ENCODE results near the gene CTRB1. TPM values are rescaled to one million over a fixed set of nuclear protein-coding genes. Genes with fewer than 3 reads are reported as not detected.

CTRB1 gene
- total and polyA plus RNA-seq, 2 experiments from 2014 or later: 0.21 TPM; not detected in 1

DNA sequence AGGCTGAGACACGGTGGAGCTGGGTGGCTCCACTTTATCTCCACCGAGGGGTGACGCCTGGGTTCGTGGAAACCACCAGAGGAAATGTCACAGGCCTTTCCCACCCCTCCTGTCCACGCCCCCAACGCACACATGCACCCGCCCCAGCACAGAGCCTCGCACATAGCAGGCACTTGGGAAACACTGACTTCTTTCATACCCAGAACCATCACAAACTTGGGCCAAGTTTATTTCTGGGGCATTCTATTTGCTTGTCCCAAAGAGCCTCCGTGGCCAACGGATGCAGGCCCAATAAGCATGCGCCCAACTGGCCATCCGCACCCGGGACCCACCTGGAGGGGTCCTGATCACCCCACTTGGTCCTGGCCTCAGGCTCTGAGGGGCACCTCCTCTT lies 29.4 kb downstream of the CTRB1 start:
- Histone ChIP-seq H3K79me2 (peaks cover 82% of the 10 kb centered on the region), H3K9me3 (ENCODE audit: low read depth) (no peaks in the 10 kb centered on the region), H3K4me2 (peak overlapping the region; percentile 99), H3K27me3 (no peaks in the 10 kb centered on the region), H3K27ac (peak overlapping the region; percentile 96), H3K4me1 (ENCODE audit: insufficient read depth) (peaks cover 86% of the 10 kb centered on the region), H3K4me3 (no peak overlapping the region), H3K36me3 (replicated peaks; ENCODE audit: insufficient read depth, low read depth) (no peaks in the 10 kb centered on the region), H4K20me1 (ENCODE audit: insufficient read depth, poor library complexity, severe bottlenecking) (peaks cover 56% of the 10 kb centered on the region), H2AFZ (no peak overlapping the region), H3K9me2 (replicated peaks; ENCODE audit: insufficient read depth) (no peaks in the 10 kb centered on the region)
- DNase-seq (ENCODE audit: low spot score): no peak
- no peak for TF ChIP-seq EZH2phosphoT487 (IDR thresholded peaks at IDR 0.05; ENCODE audit: low read depth, severe bottlenecking, unreplicated experiment)
- TF ChIP-seq, protein P1, sequence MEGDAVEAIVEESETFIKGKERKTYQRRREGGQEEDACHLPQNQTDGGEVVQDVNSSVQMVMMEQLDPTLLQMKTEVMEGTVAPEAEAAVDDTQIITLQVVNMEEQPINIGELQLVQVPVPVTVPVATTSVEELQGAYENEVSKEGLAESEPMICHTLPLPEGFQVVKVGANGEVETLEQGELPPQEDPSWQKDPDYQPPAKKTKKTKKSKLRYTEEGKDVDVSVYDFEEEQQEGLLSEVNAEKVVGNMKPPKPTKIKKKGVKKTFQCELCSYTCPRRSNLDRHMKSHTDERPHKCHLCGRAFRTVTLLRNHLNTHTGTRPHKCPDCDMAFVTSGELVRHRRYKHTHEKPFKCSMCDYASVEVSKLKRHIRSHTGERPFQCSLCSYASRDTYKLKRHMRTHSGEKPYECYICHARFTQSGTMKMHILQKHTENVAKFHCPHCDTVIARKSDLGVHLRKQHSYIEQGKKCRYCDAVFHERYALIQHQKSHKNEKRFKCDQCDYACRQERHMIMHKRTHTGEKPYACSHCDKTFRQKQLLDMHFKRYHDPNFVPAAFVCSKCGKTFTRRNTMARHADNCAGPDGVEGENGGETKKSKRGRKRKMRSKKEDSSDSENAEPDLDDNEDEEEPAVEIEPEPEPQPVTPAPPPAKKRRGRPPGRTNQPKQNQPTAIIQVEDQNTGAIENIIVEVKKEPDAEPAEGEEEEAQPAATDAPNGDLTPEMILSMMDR (IDR thresholded peaks at IDR 0.05; ENCODE audit: poor library complexity): no peak
- 89% methylated on average over 13 of the region's 13 CpGs for WGBS (ENCODE audit: low lambda C conversion rate, missing lambda C conversion rate)

DNA sequence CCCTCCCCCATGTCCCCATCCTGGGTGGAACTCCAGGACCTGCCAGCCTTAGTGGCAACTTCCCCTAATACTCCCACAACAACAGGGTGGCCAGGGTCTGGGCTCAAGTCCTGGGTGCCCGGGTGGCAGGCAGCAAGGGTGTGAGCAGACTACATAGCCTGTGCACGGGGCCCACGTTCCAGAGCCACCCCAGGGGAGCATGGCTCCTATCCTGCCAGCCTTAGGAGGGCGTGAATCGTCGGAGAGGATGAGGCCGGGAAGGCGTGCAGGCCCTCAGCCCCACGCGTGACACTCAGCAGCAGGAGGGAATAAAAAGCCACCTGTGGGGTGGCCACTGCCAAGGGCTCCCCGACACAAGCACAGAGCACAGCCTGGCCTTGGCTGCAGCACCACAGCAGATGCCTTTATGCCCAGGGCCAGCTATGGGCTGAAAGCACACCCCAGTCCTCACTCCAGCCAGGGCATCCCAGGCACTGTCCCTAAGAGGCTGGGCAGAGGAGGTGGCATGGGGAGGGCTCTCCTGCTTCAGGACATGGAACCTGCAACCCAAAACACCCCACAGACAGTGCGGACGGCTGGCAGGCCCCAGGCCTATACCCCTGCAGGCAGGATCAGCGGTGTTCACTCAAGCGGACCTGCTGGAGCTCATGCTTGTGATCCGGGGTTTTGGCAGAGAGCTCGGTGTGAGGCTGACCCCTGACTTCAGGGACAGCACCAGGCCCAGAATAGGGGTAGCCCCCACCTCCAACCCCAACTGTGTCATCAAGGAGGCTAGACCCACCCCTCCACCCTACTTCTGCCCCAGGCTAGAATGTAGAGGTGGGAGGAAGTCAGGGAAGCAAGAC lies 30.0 kb downstream of the CTRB1 start:
- H3K4me1 ChIP-seq (ENCODE audit: insufficient read depth): peaks cover 86% of the 10 kb centered on the region
- H3K4me2 ChIP-seq: peak overlapping the region; percentile 99
- no peak overlapping the region for H2AFZ ChIP-seq
- no peaks in the 10 kb centered on the region for H3K27me3 ChIP-seq
- H3K36me3 ChIP-seq (replicated peaks; ENCODE audit: insufficient read depth, low read depth): no peaks in the 10 kb centered on the region
- H3K79me2 ChIP-seq: peaks cover 82% of the 10 kb centered on the region
- 88% methylated on average over 17 of the region's 17 CpGs for WGBS (ENCODE audit: low lambda C conversion rate, missing lambda C conversion rate)
- H3K27ac ChIP-seq: peak overlapping the region; percentile 96
- H3K4me3 ChIP-seq: no peak overlapping the region
- no peaks in the 10 kb centered on the region for H3K9me3 ChIP-seq (ENCODE audit: low read depth)
- TF ChIP-seq EZH2 (IDR thresholded peaks at IDR 0.05; ENCODE audit: borderline replicate concordance): no peak
- TF ChIP-seq, protein P1 (IDR thresholded peaks at IDR 0.05; ENCODE audit: poor library complexity): no peak
- no peak for TF ChIP-seq EZH2phosphoT487 (IDR thresholded peaks at IDR 0.05; ENCODE audit: low read depth, severe bottlenecking, unreplicated experiment)
- peaks cover 62% of the 10 kb centered on the region for H4K20me1 ChIP-seq (ENCODE audit: insufficient read depth, poor library complexity, severe bottlenecking)
- H3K9me2 ChIP-seq (replicated peaks; ENCODE audit: insufficient read depth): no peaks in the 10 kb centered on the region
- DNase-seq (ENCODE audit: low spot score): no peak

GRCh38 chr16:75249441-75249840 lies 30.7 kb downstream of the CTRB1 start:
- Histone ChIP-seq H3K36me3 (replicated peaks; ENCODE audit: insufficient read depth, low read depth) (no peaks in the 10 kb centered on the region), H3K4me3 (no peak overlapping the region), H3K79me2 (peaks cover 82% of the 10 kb centered on the region), H3K4me1 (ENCODE audit: insufficient read depth) (peaks cover 84% of the 10 kb centered on the region), H3K4me2 (peak overlapping the region; percentile 99), H3K9me3 (ENCODE audit: low read depth) (no peaks in the 10 kb centered on the region), H3K27me3 (no peaks in the 10 kb centered on the region), H4K20me1 (ENCODE audit: insufficient read depth, poor library complexity, severe bottlenecking) (peaks cover 66% of the 10 kb centered on the region), H3K27ac (peak overlapping the region; percentile 96), H2AFZ (no peak overlapping the region), H3K9me2 (replicated peaks; ENCODE audit: insufficient read depth) (no peaks in the 10 kb centered on the region)
- DNase-seq (ENCODE audit: low spot score): no peak
- TF ChIP-seq, protein P1 (IDR thresholded peaks at IDR 0.05; ENCODE audit: poor library complexity): no peak
- no peak for TF ChIP-seq EZH2phosphoT487 (IDR thresholded peaks at IDR 0.05; ENCODE audit: low read depth, severe bottlenecking, unreplicated experiment)
- TF ChIP-seq EZH2 (IDR thresholded peaks at IDR 0.05; ENCODE audit: borderline replicate concordance): no peak
- WGBS (ENCODE audit: low lambda C conversion rate, missing lambda C conversion rate): 75% methylated on average over 5 of the region's 5 CpGs

All from hepatocyte (in vitro differentiated cells).